GM19467 (cell line): ENCODE measurements around the gene NEURL3.
A peak's percentile ranks its signal among the peaks of the same experiment; 100 is the strongest.
"Not testable (repeated sequence)": the region's sequence is repeated elsewhere in the genome, so short reads cannot be mapped to it uniquely, and the experiment has no call there.

ENCODE experiments used
- ATAC-seq: cut with Tn5 transposase; IDR thresholded peaks from one replicate; pipeline ENCODE4 v1.9.1; 2021; ENCODE audit warnings: mild to moderate bottlenecking, moderate library complexity; ENCODE audit not compliant: unreplicated experiment

The NEURL3 gene

DNA sequence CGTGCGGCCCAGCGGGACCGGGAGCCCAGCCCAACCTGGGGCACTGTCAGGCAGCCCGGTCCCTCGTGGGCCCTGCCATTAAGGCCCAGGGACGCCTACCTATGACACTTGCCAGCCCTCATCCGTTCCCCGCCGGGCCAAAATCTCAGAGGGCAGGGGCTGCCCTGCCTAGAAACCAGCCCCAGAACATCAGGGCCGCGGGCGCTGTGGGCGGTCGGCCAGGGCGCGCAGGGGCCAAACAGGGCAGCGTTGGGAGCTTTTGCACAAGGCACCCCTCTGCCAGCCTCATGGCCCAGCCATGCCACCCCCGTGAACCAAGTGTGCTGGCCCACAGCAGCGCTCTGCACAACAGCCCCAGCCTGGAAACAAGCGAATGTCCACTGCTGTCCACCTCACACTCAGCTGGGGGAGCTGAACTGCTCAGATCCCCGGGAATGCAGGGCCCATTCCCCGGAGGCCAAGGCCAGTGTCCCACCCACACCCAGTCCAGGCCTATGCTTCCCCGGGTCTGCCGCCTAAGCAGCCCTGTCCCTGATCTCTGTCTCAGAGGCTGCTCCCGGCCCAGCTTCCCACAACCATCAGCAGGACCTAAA lies 3.5 kb upstream of the NEURL3 start:
- ATAC-seq: no peak

DNA sequence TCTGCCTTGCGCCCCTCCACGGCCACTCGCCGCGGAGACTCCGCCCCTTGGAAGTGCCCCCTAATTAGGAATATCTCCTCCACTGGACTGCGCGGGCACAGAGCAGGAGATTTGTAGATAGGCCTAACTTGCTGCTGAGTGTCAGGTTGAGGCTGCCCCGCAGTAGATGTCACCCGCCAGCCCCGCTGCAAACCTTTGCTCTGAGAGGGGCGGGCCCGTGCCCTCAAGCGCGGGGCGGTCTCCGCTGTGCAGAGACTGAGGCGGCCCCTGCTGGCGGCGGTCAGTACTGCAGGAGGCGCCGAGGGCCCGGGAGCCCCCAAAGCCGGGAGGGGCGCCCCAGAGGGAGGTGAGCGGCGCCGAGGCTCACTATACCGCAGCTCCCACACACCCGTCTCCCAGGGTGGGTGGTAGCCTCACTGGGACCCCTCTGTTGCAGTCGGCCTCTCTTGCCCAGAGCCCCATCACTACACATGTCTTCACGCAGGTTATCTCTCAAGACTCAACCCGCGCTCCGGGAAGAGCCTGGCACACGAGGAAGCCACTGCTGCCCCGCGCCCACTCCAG lies 2.9 kb upstream of the NEURL3 start:
- peak; percentile 45 for ATAC-seq

DNA sequence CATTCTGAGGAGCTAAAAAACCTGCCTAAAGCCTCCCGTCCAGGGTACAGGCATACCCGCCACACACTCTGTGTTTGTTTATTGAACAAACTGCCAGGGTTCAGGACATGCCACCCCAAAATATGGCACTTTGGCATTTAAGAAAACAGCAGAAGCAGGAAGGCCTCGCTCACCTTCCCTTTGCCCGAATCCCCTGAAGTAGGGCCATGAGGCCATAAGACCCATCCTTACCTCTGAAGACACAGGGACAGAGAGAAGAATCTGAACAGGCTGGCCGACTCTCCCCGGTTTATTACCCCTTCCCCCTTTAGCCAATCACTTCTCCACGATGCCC lies 1.7 kb upstream of the NEURL3 start:
- no peak for ATAC-seq

DNA sequence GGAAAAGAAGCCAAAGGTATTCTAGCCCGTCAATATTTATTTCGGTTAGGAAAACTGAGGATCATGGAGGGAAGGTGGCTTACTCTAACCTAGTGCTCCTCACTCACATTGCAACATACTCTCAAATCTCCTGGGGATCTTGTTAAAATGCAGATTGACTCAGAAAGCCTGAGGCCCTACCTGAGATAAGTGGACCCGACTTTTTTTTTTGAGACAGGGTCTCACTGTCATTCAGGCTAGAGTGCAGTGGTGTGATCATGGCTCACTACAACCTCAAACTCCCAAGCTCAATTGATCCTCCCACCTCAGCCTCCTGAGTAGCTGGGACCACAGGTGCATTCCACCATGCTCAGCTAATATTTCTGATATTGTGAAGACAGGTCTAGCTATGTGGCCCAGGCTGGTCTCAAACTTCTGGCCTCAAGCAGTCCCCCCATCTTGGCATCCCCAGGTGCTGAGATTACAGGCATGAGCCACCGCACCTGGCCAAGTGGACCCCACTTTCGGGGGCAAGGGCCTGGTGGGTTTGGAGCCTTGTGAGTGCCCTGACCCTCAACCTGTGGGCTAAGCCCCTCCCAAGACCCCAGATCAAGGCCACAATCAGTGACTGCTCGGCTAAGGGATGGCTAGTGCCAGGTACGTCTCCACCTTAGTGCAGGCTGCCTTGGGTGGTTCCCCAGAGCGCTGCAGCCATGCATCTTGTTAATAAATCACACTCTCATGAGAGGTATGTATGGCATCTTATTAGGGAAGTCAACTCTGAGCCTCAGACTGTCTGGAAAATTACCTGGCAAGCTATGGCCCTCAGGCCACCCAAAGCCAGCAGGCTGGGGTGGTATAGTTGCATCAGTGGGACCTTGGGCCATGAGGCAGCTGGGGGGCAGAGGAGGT lies 1.1 kb upstream of the NEURL3 start:
- ATAC-seq: no peak

DNA sequence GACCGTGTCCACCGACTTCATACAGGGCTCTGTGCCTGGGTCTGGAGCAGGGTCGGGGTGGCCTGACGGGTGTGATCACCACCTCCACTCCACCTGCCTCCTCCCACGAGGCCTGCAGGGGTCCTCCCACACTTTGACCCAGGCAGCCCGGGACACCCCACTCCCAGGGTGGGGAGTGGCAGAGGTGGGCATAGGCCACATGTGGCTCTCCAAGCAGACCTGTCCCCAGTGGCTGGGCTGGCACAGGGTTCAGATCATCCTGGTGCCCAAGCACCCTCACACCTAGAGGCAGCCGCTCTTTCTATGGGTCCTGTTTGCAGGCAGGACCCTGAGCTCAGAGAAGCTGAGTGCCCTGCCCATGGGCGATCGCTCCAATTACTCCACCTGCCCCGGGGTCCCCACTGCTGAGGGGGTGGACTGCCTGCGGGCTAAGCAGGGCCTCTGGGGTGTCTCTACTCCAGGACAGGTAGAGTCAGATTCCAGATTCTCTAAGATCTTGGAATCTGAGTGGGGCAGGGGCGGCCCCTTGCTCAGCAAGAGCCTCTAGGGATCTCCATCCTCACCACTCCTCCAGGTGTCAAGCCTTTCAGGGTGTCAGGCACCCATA lies 1.4 kb downstream of the NEURL3 start:
- no peak for ATAC-seq

DNA sequence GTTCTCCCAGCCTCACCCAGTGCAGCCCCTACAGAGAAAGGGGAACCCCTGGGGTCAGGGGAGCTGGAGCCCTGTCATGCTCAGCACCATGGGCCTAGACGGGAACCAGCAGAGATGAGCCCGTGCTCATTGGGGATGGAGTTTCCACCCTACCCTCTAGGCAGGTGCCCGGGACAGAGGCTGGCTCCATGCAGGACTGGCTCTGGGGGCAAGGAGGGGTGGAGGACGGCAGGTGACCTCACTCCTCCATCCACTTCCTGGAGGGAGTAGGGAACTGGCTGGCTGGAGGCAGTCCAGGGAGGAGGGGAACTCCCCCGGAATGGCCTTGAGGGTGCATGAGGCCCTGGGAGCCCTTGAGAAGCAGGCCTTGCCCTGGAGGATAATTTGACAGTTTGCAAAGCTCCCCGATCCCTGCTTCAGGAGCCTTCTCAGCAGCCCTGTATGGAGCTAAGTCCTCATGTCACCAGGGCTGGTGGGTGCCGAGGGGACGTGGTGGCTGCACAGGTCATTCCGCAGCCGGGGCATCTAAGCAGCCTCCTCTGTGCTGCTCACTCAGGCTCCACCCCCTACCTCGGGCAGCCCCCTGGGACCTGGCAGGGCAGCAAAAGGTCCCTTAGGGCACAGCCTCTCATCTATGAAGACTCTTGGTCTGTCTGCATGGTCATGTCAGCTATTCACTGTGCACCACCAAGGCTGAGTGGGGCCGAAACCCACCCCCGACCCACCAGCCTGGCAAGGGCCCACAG lies 2.1 kb downstream of the NEURL3 start:
- ATAC-seq: no peak

DNA sequence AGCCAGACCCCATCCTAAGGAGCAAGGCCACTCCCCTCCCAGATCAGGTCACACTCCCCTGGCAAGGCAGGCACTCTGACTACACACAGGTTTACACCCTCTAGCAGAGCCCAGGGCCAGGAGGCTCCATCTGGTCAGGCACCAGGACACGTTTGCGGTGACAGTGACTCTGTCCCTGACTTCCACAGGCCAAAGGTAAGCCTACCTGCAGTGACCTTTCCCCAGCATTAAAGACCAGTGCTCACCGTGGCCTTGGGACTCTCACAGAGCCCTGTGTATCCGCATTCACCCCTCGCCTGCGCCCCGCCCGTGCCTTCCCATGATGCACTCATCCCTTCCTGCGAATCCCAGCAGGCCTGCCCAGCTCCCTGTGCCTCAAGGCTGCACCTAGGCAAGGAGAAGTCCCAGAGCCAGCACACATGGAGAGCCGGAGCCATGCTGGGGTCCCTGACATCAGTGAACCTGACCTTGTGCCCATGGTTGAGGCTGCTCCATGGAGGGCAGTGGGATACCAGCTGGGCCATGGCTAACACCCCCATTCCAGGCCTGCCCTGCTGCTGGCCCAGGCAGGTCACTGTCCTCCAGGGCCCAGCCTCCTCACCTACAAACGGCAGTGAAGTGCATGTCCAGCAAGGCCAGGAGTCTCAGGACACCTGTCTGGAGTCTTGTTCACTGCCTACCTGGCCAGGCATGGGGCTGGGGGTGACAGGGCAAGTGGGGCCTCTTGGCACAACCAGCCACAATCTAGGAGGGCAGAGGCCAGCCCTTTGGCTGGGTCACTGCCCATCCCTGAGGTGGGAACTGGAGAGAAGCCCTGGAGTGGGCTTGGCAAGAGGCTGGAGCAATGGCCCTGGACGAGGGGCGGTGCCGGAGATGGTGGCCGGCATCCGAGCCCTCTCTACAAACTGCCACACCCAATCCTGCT lies 3.0 kb downstream of the NEURL3 start:
- no peak for ATAC-seq

DNA sequence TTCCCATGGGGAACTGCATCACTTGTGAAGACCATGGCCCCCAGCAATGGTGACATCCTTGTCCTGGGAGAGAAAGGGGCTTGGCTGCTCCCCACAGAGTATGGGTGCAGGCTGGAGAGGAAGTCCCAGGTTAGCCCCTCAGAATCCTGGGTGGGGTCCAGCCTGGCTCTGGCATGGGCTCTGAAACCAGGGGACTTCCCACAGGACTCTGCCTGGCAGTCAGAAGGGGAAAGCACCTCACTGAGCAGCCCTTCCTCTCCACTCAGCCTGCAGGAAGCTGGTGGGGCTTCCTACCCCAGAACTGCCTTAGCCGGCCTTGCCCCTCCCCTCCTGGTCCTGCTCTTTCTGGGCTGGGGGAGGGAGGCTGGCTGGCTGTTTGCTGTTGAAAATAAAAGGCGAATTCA lies 3.7 kb downstream of the NEURL3 start:
- ATAC-seq: no peak

DNA sequence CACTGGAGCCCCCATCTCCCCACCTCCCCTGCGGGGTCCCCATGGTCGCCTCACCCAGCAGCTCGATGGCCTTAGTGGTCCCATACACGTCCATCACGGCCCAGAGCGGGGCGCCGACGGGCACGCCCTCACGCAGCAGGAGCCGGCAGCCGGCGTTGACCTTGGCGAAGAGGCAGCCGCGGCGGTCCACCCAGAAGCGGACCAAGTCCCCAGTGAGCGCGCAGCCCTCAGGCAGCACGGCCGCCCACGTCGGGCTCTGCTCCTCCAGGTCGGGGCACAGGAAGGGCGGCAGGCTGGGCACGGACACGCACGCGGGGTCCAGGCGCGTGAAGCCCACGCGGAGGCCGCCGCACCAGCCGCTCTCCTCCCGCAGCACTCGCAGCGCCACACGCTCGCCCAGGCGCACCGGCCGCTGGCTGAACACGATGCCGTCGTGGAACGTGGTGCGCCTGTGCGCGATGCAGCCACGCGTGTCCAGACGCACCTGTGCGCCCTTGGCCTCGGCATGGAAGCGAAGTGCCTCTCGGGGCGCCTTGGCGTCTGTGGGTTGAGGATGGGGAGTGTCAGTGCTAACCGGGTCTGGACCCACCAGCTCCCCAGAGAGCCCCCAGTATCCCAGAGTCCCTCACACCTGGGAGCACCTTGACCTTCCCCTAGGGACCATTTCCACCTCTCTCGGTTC lies 4.6 kb downstream of the NEURL3 start:
- ATAC-seq: no peak

DNA sequence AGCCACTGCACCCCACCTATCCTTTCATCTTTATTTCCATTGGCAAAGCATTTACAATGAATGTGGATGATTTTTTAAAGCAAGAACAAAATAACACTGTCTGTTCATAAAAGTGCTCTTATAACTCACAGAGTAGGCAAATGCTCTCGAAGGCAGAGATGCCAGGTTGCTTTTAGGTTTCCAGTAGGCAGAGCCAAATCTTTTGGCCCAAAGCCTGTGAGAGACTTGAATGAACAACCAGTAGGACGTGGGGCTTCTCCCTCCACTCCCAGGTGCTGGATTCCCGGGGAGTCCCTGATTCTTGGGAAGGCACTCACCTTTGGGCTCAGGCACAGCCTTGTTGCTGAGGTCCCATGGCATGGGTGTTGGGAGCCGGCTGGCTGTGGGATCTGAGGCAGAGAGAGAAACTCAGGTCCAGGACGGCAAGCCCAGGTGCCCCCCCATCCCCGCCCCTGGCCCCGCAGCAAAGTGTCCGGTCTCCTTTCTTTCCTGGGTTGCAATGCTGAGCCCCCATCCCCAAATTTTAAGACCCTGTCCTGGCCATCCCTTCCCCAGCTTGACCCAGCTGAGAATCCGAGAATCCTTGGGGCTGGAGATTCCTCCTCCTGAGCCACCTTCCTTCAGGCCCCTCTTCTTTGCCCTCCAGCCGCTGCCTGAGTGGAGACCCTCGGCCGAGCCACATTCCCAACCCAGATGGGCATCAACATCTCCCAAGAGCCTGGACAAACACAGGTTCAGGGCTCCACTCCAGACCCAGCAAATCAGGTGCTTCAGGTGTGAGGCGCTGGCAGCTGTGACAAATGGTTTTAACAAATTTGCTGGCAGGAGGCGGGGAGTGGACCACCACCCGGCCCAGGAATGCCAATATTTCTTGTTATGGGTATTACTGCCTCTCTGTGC lies 5.8 kb downstream of the NEURL3 start:
- no peak for ATAC-seq

DNA sequence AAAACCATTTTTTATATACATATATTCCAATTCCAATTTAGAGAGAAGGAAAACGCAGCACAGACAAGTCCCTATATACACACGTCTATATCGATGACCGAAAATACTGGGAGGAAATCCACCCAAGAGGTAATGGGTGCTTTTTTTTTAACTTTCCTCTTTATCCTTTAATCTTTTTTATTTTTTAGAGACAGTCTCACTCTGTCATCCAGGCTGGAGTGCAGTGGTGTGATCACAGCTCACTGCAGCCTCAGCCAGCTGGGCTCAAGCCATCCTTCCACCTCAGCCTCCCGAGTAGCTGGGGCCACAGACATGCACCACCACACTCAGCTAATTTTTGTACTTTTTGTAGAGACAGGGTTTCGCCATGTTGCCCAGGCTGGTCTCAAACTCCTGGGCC lies 6.5 kb downstream of the NEURL3 start:
- ATAC-seq: not testable (repeated sequence)

DNA sequence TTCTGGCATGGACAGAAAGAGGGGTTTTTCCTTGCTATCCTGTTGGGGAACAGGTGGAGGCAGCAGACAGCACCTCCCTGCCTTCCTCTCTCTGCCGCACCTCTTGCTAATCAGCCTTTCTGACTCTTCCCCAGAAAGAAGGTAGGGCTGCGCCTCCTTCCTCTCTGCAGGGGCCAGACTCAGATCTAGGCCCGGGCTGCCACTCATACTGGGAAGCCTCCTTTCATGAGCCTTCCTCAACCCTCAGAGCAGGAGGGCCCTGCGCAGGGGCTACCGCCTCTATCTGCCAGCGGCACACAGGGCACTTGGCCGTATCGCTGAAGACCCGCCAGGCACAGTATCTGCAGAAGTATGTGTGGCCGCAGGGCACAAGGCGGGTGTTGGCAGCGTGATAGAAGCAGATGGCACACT lies 7.1 kb downstream of the NEURL3 start:
- no peak for ATAC-seq

DNA sequence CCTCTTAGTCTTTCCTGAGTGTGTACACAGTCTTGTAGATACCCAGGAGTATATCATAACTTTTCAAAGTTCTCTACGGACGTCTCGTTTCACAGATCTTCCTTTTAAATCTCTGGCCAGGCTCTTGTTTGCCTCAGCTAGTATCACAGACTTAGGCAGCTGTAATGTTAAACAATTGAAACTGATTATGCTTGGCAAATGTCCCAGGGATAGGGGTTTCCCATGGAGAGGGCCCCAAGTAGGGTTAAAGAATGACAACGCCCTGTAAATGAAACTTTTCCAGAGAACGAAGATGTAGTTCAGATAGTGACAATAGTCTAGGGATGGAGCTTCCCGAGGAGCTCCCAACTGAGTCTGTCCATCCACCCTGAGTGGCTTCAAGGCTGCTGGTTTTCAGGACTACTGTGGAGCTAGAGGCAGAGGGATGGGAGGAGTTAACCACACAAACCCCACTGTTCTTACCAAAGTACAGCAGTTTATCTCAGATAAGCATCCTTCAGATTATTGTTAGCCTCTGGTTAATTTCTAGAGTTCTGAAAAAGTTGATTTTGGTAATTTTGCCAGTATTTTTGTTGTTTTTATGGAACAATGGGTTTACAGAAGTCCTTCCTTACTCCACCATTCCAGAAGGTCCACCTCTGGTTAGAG lies 9.1 kb downstream of the NEURL3 start:
- ATAC-seq: no peak

DNA sequence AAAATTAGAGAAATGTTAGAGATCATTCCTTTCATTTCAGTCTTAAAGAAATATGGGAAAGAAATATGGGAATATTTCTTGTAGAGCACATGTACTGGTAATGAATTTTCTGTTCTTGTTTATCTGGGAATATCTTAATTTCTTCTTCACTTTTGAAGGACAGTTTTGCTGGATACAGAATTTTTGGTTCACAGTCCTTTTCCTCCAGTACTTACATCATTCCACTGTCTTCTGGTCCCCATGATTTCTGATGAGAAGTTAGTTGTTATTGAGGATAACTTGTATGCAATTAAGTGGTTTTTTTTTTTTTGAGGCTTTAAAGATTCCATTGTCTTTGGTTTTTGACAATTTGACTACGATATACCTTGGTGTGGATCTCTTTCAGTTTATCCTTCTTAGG lies 11.0 kb downstream of the NEURL3 start:
- ATAC-seq: no peak

DNA sequence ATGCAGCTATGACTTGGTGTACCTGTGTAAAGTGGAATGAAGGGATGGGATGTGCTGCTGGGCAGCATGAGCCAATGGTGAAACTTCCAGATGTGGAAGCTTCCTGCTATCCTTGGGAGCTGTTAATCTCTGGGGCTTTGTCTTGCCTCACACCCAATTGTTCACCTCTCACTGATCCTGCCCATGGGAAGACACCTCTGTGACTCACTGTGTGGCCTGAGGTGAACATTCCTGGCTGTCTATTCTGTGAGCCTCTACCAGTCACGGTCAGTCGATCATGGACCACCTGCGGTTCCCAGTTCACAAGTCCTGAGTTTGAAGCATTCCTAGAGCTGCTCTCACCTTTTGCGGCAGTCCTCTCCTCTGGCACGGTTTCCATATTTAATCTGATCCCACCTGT lies 12.1 kb downstream of the NEURL3 start:
- ATAC-seq: no peak

DNA sequence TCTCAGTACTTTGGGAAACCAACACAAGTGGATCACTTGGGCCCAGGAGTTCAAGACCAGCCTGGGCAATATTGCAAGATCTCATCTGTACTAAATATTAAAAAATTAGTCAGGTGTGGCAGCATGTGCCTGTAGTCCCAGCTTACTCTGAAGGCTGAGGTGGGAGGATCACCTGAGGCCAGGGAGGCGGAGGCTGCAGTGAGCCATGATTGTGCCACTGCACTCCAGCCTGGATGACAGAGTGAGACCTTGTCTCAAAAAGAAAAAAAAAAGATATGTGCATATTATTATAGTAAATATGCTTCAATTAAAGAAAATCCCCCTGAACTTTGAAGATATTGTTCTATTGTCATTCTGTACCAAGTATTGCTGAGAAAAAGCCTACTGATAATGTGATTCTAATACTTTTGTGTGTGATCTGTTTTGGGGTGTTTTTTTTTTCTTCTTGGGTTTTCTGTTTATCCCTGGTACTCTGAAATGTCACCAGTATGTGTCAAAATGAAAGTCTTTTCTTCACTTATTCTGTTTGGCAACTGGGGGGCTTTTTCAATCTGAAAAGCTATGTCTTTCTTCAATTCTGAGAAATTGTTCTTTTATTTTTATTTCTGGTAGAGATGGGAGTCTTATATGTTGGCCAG lies 13.2 kb downstream of the NEURL3 start:
- ATAC-seq: no peak

DNA sequence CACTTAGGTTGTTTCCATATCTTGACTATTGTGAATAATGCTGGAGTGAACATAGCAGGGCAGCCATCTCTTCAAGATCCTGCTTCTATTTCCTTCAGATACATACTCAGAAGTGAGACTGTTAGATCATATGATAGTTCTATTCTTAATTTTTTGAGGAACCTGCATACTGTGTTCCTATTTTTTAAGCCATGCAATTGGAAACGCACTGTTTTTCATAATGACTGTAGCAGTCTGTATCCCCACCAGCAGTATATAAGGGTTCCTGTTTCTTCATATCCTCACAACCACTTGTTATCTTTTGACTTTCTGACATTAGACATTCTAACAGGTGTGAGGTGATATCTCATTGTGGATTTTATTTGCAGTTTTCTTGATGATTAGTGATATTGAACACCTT lies 15.5 kb downstream of the NEURL3 start:
- no peak for ATAC-seq

DNA sequence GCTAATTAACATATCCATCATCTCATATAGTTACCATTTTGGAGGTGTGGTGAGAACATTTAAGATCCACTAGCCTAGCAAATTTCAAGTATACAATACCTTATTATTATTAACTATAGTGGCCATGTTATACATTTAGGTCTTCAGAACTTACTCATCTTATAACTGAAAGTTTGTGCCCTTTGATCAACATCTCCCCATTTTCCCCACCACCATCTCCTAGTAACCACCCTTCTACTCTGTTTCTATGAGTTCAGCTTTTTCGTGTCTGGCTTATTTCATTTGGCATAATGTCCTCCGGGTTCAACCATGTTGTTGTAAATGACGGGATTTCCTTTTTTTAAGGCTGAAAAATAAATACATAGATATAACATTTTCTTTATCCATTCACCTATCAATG lies 15.9 kb downstream of the NEURL3 start:
- ATAC-seq: no peak
